ENCODE measurements around the gene CLCN4. TPM values are rescaled to one million over a fixed set of nuclear protein-coding genes. Genes with fewer than 3 reads are reported as not detected.

CLCN4 gene
- total and polyA plus RNA-seq, 10 of the 15 experiments (the other 5 are each of a cell fraction or from before 2014, with no cell fraction given): 0.90 to 6.9 (median 2.9) TPM

DNA sequence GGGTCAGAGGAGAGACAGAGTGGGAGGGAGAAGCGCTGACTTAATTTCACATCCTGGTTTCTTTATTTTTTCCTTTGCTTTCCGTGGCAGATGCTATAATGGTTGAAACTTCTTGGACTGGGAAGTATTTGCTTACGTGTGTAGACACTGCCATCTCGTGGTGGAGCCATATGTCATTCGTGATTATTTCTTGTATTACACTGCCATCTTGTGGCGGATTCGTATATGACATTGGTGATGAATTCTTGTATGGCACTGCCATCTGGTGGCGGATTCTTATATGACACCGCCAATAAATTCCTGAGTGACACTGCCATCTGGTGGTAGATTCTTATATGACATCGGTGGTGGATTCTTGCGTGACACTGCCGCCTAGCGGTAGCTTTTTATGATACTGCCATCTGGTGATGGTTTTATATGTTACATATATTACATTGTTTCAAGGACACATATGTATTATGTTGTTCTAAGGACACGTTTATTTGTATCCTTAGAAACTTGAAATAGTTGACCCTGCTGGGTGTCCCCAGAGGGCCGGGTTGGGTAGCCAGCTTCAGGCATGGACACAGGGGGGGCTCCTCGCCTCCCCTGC, 37.3 kb upstream of the CLCN4 start (continued):
- TF ChIP-seq FOXK2 (IDR thresholded peaks at IDR 0.05) (no peak), HCFC1 (IDR thresholded peaks at IDR 0.05; ENCODE audit: low read length) (peak; percentile 46; the same call in 1 of the 2 replicates), POU2F2 (IDR thresholded peaks at IDR 0.05; ENCODE audit: borderline replicate concordance, low read depth, low read length) (peak; percentile 92), NFIC (IDR thresholded peaks at IDR 0.05; ENCODE audit: low read depth, low read length) (peak; percentile 25; the same call in 1 of the 2 replicates), RELA (IDR thresholded peaks at IDR 0.05; ENCODE audit: borderline replicate concordance, partially characterized antibody) (peak; percentile 81), ZBED1 (IDR thresholded peaks at IDR 0.05; ENCODE audit: borderline replicate concordance) (0 out of 2 replicates have a peak, but pooled peaks have one; percentile 44), CBX5 (IDR thresholded peaks at IDR 0.05; ENCODE audit: low read depth) (peak; percentile 31; the same call in 1 of the 2 replicates), SMARCA5 (IDR thresholded peaks at IDR 0.05) (peak; percentile 99), IKZF2 (IDR thresholded peaks at IDR 0.05) (peak; percentile 75 to 84), CHD4 (IDR thresholded peaks at IDR 0.05) (no peak), SP1 (IDR thresholded peaks at IDR 0.05; ENCODE audit: low read depth, low read length) (peak; percentile 74)
- TF ChIP-seq, protein P1, sequence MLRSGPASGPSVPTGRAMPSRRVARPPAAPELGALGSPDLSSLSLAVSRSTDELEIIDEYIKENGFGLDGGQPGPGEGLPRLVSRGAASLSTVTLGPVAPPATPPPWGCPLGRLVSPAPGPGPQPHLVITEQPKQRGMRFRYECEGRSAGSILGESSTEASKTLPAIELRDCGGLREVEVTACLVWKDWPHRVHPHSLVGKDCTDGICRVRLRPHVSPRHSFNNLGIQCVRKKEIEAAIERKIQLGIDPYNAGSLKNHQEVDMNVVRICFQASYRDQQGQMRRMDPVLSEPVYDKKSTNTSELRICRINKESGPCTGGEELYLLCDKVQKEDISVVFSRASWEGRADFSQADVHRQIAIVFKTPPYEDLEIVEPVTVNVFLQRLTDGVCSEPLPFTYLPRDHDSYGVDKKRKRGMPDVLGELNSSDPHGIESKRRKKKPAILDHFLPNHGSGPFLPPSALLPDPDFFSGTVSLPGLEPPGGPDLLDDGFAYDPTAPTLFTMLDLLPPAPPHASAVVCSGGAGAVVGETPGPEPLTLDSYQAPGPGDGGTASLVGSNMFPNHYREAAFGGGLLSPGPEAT (IDR thresholded peaks at IDR 0.05; ENCODE audit: low read depth): peak; percentile 47; the same call in 1 of the 2 replicates
- TF ChIP-seq, protein P2, sequence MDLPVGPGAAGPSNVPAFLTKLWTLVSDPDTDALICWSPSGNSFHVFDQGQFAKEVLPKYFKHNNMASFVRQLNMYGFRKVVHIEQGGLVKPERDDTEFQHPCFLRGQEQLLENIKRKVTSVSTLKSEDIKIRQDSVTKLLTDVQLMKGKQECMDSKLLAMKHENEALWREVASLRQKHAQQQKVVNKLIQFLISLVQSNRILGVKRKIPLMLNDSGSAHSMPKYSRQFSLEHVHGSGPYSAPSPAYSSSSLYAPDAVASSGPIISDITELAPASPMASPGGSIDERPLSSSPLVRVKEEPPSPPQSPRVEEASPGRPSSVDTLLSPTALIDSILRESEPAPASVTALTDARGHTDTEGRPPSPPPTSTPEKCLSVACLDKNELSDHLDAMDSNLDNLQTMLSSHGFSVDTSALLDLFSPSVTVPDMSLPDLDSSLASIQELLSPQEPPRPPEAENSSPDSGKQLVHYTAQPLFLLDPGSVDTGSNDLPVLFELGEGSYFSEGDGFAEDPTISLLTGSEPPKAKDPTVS (IDR thresholded peaks at IDR 0.05; ENCODE audit: low read depth, low read length): peak; percentile 72; the same call in 1 of the 2 replicates
- TF ChIP-seq, protein P3, sequence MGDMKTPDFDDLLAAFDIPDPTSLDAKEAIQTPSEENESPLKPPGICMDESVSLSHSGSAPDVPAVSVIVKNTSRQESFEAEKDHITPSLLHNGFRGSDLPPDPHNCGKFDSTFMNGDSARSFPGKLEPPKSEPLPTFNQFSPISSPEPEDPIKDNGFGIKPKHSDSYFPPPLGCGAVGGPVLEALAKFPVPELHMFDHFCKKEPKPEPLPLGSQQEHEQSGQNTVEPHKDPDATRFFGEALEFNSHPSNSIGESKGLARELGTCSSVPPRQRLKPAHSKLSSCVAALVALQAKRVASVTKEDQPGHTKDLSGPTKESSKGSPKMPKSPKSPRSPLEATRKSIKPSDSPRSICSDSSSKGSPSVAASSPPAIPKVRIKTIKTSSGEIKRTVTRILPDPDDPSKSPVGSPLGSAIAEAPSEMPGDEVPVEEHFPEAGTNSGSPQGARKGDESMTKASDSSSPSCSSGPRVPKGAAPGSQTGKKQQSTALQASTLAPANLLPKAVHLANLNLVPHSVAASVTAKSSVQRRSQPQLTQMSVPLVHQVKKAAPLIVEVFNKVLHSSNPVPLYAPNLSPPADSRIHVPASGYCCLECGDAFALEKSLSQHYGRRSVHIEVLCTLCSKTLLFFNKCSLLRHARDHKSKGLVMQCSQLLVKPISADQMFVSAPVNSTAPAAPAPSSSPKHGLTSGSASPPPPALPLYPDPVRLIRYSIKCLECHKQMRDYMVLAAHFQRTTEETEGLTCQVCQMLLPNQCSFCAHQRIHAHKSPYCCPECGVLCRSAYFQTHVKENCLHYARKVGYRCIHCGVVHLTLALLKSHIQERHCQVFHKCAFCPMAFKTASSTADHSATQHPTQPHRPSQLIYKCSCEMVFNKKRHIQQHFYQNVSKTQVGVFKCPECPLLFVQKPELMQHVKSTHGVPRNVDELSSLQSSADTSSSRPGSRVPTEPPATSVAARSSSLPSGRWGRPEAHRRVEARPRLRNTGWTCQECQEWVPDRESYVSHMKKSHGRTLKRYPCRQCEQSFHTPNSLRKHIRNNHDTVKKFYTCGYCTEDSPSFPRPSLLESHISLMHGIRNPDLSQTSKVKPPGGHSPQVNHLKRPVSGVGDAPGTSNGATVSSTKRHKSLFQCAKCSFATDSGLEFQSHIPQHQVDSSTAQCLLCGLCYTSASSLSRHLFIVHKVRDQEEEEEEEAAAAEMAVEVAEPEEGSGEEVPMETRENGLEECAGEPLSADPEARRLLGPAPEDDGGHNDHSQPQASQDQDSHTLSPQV (IDR thresholded peaks at IDR 0.05): peak; percentile 98
- TF ChIP-seq, protein P4, sequence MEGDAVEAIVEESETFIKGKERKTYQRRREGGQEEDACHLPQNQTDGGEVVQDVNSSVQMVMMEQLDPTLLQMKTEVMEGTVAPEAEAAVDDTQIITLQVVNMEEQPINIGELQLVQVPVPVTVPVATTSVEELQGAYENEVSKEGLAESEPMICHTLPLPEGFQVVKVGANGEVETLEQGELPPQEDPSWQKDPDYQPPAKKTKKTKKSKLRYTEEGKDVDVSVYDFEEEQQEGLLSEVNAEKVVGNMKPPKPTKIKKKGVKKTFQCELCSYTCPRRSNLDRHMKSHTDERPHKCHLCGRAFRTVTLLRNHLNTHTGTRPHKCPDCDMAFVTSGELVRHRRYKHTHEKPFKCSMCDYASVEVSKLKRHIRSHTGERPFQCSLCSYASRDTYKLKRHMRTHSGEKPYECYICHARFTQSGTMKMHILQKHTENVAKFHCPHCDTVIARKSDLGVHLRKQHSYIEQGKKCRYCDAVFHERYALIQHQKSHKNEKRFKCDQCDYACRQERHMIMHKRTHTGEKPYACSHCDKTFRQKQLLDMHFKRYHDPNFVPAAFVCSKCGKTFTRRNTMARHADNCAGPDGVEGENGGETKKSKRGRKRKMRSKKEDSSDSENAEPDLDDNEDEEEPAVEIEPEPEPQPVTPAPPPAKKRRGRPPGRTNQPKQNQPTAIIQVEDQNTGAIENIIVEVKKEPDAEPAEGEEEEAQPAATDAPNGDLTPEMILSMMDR (IDR thresholded peaks at IDR 0.05 in 2 of 3, conservative IDR thresholded peaks at IDR 0.05 in 1 of 3; ENCODE audit: control insufficient read depth in 2 of 3, extremely low read depth in 1 of 3, insufficient read depth in 1 of 3, low read depth in 3 of 3, low read length in 3 of 3): peak; percentile 98 to 100 (median 100)
- TF ChIP-seq, protein P5, sequence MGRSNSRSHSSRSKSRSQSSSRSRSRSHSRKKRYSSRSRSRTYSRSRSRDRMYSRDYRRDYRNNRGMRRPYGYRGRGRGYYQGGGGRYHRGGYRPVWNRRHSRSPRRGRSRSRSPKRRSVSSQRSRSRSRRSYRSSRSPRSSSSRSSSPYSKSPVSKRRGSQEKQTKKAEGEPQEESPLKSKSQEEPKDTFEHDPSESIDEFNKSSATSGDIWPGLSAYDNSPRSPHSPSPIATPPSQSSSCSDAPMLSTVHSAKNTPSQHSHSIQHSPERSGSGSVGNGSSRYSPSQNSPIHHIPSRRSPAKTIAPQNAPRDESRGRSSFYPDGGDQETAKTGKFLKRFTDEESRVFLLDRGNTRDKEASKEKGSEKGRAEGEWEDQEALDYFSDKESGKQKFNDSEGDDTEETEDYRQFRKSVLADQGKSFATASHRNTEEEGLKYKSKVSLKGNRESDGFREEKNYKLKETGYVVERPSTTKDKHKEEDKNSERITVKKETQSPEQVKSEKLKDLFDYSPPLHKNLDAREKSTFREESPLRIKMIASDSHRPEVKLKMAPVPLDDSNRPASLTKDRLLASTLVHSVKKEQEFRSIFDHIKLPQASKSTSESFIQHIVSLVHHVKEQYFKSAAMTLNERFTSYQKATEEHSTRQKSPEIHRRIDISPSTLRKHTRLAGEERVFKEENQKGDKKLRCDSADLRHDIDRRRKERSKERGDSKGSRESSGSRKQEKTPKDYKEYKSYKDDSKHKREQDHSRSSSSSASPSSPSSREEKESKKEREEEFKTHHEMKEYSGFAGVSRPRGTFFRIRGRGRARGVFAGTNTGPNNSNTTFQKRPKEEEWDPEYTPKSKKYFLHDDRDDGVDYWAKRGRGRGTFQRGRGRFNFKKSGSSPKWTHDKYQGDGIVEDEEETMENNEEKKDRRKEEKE (IDR thresholded peaks at IDR 0.05): no peak

Measured in GM12878 (cell line).